Activated CD8-positive, alpha-beta T cell treated with anti-CD3 and anti-CD28 coated beads for 36 hours (primary cell): Measurements from ENCODE around the gene ABHD12. TPM values are rescaled to one million over a fixed set of nuclear protein-coding genes. Genes with fewer than 3 reads are reported as not detected.
A peak's percentile ranks its signal among the peaks of the same experiment; 100 is the strongest.

ENCODE experiments used
- ATAC-seq: fragments of 200-7000 bp; cut with Tn5 transposase; one replicate; pipeline ENCODE4 v1.10.0; 2021; ENCODE audit warnings: mild to moderate bottlenecking, moderate library complexity
- CTCF ChIA-PET: fragments of 350-600 bp; sonication (Branson Sonifier 250); formaldehyde crosslinking; loops from one replicate; lab custom pipeline; 2021; ENCODE audit warnings: antibody characterized with exemption; lab: Charles Lee
- POLR2A ChIA-PET: fragments of 350-600 bp; sonication (Branson Sonifier 250); formaldehyde crosslinking; loops from one replicate; lab custom pipeline; 2021; ENCODE audit warnings: antibody characterized with exemption; lab: Charles Lee
- DNase-seq: peaks from one replicate; pipeline ENCODE4 v3.0.0-alpha.2; 2020
- H3K27ac Mint-ChIP-seq: one replicate; pipeline ENCODE4 v1.8.0; 2021; ENCODE audit warnings: mild to moderate bottlenecking, mixed read lengths
- H3K27me3 Mint-ChIP-seq: one replicate; pipeline ENCODE4 v1.8.0; 2021; ENCODE audit warnings: mixed read lengths
- H3K36me3 Mint-ChIP-seq: one replicate; pipeline ENCODE4 v1.8.0; 2021; ENCODE audit warnings: low read depth, mixed read lengths
- H3K4me1 Mint-ChIP-seq: one replicate; pipeline ENCODE4 v1.8.0; 2021; ENCODE audit warnings: low read depth, mixed read lengths
- H3K4me3 Mint-ChIP-seq: one replicate; pipeline ENCODE4 v1.8.0; 2021; ENCODE audit warnings: mild to moderate bottlenecking, moderate library complexity, mixed read lengths
- H3K9me3 Mint-ChIP-seq: one replicate; pipeline ENCODE4 v1.8.0; 2021; ENCODE audit warnings: mixed read lengths
- intact Hi-C: fragments of 100-400 bp; cut with micrococcal nuclease; formaldehyde crosslinking; loops from one replicate; pipeline ENCODE4 v1.10.0; 2022
- total RNA-seq, 2 experiments: library from RNA; stranded (reverse); gene quantifications; one replicate each; pipeline ENCODE4 v1.2.3, GENCODE V29; 2021
- TF ChIP-seq, protein P1 (sequence below): fragments of 200-600 bp; IDR thresholded peaks from one replicate; pipeline ENCODE4 v1.8.0; 2022; ENCODE audit warnings: antibody characterized with exemption, mild to moderate bottlenecking

Gene ABHD12
- total RNA-seq, 2 experiments from 2014 or later = 16.0 to 17.0 TPM

DNA sequence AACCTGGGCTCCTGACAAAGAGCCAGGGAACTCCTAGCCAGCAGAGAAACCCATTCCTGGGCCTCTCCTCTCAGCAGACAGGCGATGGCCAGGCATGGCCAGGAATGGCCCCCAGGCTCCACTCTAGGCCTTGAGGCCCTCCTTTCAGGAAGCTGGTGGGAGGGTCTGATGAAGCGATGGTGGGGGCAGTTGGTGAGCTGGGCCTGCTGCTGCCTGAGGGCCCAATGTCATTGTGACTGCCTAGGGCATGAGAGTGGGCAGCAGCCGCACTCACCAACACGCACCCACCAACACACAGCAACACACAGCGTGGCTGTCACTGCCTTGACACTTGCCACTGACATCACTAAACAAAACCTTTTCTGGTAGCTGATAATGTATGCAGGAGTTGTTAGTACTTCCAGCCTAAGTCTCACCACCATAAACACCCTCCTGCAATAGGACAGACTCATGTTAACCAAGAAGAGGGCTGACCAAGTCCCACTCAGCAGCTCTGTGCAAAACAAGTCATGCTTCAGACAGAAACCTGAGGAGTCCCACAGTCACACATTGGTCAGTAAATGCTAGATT, 69.3 kb downstream of the ABHD12 start:
- CTCF ChIA-PET = interaction anchor here (1.1 kb wide), 1 partner anchor 77 kb away, joined by 5 read pairs; no protein-coding TSS in a partner anchor
- Mint-ChIP-seq H3K27me3 (no peaks in the 10 kb centered on the region), H3K9me3 (no peaks in the 10 kb centered on the region), H3K27ac (no peak overlapping the region), H3K4me3 (no peak overlapping the region), H3K4me1 (peaks cover 25% of the 10 kb centered on the region), H3K36me3 (peaks cover 7% of the 10 kb centered on the region)
- DNase-seq = no peak
- POLR2A ChIA-PET = interaction anchor here (1.0 kb wide), 1 partner anchor 70 kb away, joined by 3 read pairs; no protein-coding TSS in a partner anchor
- TF ChIP-seq, protein P1, sequence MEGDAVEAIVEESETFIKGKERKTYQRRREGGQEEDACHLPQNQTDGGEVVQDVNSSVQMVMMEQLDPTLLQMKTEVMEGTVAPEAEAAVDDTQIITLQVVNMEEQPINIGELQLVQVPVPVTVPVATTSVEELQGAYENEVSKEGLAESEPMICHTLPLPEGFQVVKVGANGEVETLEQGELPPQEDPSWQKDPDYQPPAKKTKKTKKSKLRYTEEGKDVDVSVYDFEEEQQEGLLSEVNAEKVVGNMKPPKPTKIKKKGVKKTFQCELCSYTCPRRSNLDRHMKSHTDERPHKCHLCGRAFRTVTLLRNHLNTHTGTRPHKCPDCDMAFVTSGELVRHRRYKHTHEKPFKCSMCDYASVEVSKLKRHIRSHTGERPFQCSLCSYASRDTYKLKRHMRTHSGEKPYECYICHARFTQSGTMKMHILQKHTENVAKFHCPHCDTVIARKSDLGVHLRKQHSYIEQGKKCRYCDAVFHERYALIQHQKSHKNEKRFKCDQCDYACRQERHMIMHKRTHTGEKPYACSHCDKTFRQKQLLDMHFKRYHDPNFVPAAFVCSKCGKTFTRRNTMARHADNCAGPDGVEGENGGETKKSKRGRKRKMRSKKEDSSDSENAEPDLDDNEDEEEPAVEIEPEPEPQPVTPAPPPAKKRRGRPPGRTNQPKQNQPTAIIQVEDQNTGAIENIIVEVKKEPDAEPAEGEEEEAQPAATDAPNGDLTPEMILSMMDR = no peak
- peak; percentile 64 for ATAC-seq
- intact Hi-C loops = no loop called here

GRCh38 chr20:25320035-25320800, 70.4 kb downstream of the ABHD12 start:
- TF ChIP-seq, protein P1 = no peak
- intact Hi-C loops = no loop called here
- DNase-seq (no peak), ATAC-seq (no peak)
- H3K4me1 Mint-ChIP-seq = peaks cover 28% of the 10 kb centered on the region
- ChIA-PET POLR2A (interaction anchor here (1.1 kb wide), 1 partner anchor 87 kb away, joined by 4 read pairs; the partner anchor contains the start of gene GINS1), CTCF (interaction anchor here (0.8 kb wide), 1 partner anchor 87 kb away, joined by 3 read pairs; the partner anchor contains the start of gene GINS1)
- H3K9me3 Mint-ChIP-seq = no peaks in the 10 kb centered on the region
- H3K4me3 Mint-ChIP-seq = no peak overlapping the region
- peaks cover 12% of the 10 kb centered on the region for H3K36me3 Mint-ChIP-seq
- H3K27me3 Mint-ChIP-seq = no peaks in the 10 kb centered on the region
- no peak overlapping the region for H3K27ac Mint-ChIP-seq

DNA sequence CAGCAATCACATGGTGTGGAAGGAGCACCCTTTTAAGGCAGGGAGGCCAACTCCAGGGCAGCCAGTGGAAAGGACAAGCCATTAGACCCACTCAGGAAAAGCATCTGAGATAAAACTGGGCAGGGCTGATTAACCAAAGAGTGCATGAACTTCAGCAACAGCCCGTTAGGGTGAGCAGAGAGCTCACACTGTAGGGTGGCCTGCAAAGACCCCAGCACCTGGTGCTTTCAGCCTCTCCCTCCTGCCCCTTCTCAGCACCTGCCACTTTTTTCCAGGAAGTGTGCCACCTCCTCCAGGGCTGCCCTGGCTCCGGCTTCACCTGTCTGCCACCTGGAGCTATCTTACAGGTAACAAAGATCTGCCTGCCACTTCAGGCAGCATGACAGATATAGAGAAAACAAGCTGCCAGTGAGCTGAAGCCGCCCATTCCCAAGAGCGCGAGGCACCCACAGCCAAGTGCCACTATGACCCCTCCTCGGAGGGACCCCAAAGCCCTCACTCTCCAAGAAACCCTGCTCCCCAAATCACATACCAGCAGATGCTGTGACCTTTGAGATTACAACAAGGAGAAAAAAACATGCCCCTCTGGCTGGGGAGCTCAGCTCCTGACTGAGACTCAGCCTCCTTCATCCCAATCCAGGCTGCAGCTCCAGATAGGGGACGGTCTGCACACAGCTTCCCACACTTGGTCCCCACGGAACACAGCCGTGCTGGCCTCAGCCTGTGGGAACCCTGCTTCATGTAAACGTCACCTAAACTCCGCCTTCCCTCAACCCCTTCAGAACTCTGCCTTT, 71.2 kb downstream of the ABHD12 start:
- intact Hi-C loops = no loop called here
- DNase-seq (no peak), ATAC-seq (no peak)
- Mint-ChIP-seq H3K4me1 (peaks cover 25% of the 10 kb centered on the region), H3K27ac (no peak overlapping the region), H3K4me3 (no peak overlapping the region), H3K27me3 (no peaks in the 10 kb centered on the region), H3K9me3 (no peaks in the 10 kb centered on the region), H3K36me3 (peaks cover 12% of the 10 kb centered on the region)
- TF ChIP-seq, protein P1 = no peak
- POLR2A ChIA-PET = interaction anchor here (1.1 kb wide), 1 partner anchor 88 kb away, joined by 4 read pairs; the partner anchor contains the start of gene GINS1
- CTCF ChIA-PET = interaction anchor here (0.8 kb wide), 1 partner anchor 88 kb away, joined by 3 read pairs; the partner anchor contains the start of gene GINS1

- CTCF ChIA-PET = no interaction called here
- no peaks in the 10 kb centered on the region for H3K9me3 Mint-ChIP-seq
Observed at GRCh38 chr20:25318471-25319240, 72.0 kb downstream of the ABHD12 start.

More at GRCh38 chr20:25318471-25319240, 72.0 kb downstream of the ABHD12 start:
- POLR2A ChIA-PET = no interaction called here
- H3K27me3 Mint-ChIP-seq = no peaks in the 10 kb centered on the region
- no peak for DNase-seq
- H3K36me3 Mint-ChIP-seq = peaks cover 12% of the 10 kb centered on the region
- ATAC-seq = no peak
- intact Hi-C loops = no loop called here
- H3K27ac Mint-ChIP-seq = no peak overlapping the region
- H3K4me1 Mint-ChIP-seq = peaks cover 26% of the 10 kb centered on the region
- H3K4me3 Mint-ChIP-seq = no peak overlapping the region
- TF ChIP-seq, protein P1 = no peak
